HepG2 (cell line): ENCODE measurements around the gene GPC3. TPM values are rescaled to one million over a fixed set of nuclear protein-coding genes. Genes with fewer than 3 reads are reported as not detected.
A peak's percentile ranks its signal among the peaks of the same experiment; 100 is the strongest.

ENCODE experiments used
- ATAC-seq: fragments of 200-7000 bp; cut with Tn5 transposase; 3 replicates; pipeline ENCODE4 v1.9.1; 2020; ENCODE audit warnings: mild to moderate bottlenecking, moderate library complexity
- BruUV-seq: library from RNA; stranded (reverse); fragments of 400-500 nt; replicated peaks from 2 replicates; lab custom pipeline; 2021; lab: Mats Ljungman, UMichigan
- CTCF ChIA-PET: fragments of 300-600 bp; formaldehyde crosslinking; extraction: SDS; loops from one replicate; lab custom pipeline; 2021; ENCODE audit warnings: low total read pairs, inconsistent platforms, low intra/inter-chr PET ratio; lab: Yijun Ruan, JAX
- POLR2A ChIA-PET: fragments of 350-600 bp; sonication (Branson Sonifier 250); formaldehyde crosslinking; loops from one replicate; lab custom pipeline; 2020; ENCODE audit warnings: antibody characterized with exemption, inconsistent platforms; lab: Yijun Ruan, JAX
- DNase-seq: peaks from one replicate; pipeline ENCODE4 v3.0.0-alpha.2; 2015; ENCODE audit warnings: low spot score
- FAIRE-seq: peaks from 3 replicates; lab custom pipeline; 2011; peaks lifted over from hg19 to GRCh38; lab: Jason Lieb, UNC
- H2AFZ ChIP-seq: one replicate; pipeline ENCODE4 v1.6.1; 2011; ENCODE audit warnings: low read length, inconsistent platforms
- H3K27ac ChIP-seq: fragments of 300-600 bp; 3 replicates; pipeline ENCODE4 v1.8.0; 2011; ENCODE audit warnings: mixed run types, mild to moderate bottlenecking, mixed read lengths, low read length, inconsistent platforms; ENCODE audit not compliant: insufficient read depth; ENCODE audit errors: extremely low read length
- H3K27me3 ChIP-seq, 2 experiments: fragments of 200-600 bp in 1 of 2; 2 replicates in 1 of 2; 3 replicates in 1 of 2; pipeline versions ENCODE4 v1.6.0 to v1.8.0; 2011; ENCODE audit warnings: low read length in 2 of 2, mild to moderate bottlenecking in 2 of 2, moderate library complexity in 2 of 2, inconsistent platforms in 1 of 2; ENCODE audit not compliant: insufficient read depth in 2 of 2, control insufficient read depth in 1 of 2
- H3K36me3 ChIP-seq, 2 experiments: fragments of 200-600 bp in 1 of 2; replicated peaks in 1 of 2; 2 replicates in 1 of 2; 3 replicates in 1 of 2; pipeline versions ENCODE4 v1.5.1 to v1.8.0; 2011; ENCODE audit warnings: low read length in 2 of 2, inconsistent platforms in 1 of 2; ENCODE audit not compliant: insufficient read depth in 2 of 2, control insufficient read depth in 1 of 2
- H3K4me1 ChIP-seq: 2 replicates; pipeline ENCODE4 v1.5.1; 2012; ENCODE audit warnings: low read length, inconsistent platforms; ENCODE audit not compliant: insufficient read depth
- H3K4me2 ChIP-seq: 2 replicates; pipeline ENCODE4 v1.6.0; 2011; ENCODE audit warnings: low read depth, low read length, inconsistent platforms
- H3K4me3 ChIP-seq, 3 experiments: fragments of 200-600 bp in 1 of 3; sonication (generic), shearing (Covaris generic) in 1 of 3; replicated peaks in 1 of 3; 2 replicates each; pipeline ENCODE4 v1.5.1; 2011 to 2016; ENCODE audit warnings: low read length in 3 of 3, inconsistent platforms in 2 of 3, low read depth in 2 of 3, mild to moderate bottlenecking in 2 of 3, control low read depth in 1 of 3, mixed read lengths in 1 of 3; ENCODE audit not compliant: insufficient read depth in 1 of 3
- H3K79me2 ChIP-seq: one replicate; pipeline ENCODE4 v1.6.1; 2011; ENCODE audit warnings: low read length, inconsistent platforms; ENCODE audit not compliant: insufficient read depth
- H3K9ac ChIP-seq: 2 replicates; pipeline ENCODE4 v1.6.0; 2011; ENCODE audit warnings: mild to moderate bottlenecking, low read depth, low read length, inconsistent platforms; ENCODE audit not compliant: insufficient read depth
- H3K9me3 ChIP-seq: 2 replicates; pipeline ENCODE4 v1.5.1; 2012; ENCODE audit warnings: mild to moderate bottlenecking, low read length
- H4K20me1 ChIP-seq: 2 replicates; pipeline ENCODE4 v1.6.0; 2011; ENCODE audit warnings: inconsistent platforms, mild to moderate bottlenecking, low read length, moderate library complexity; ENCODE audit not compliant: insufficient read depth
- BORCS8-MEF2B ChIP-seq: sonication (generic); formaldehyde crosslinking; IDR thresholded peaks from 2 replicates; pipeline ENCODE4 v1.8.0; 2022; ENCODE audit warnings: mild to moderate bottlenecking, missing genetic modification reagents
- ELF1 ChIP-seq: sonication (generic); formaldehyde crosslinking; IDR thresholded peaks from 2 replicates; pipeline ENCODE4 v1.4.0; 2020; ENCODE audit warnings: missing genetic modification reagents
- ETV6 ChIP-seq: sonication (generic); formaldehyde crosslinking; conservative IDR thresholded peaks from 2 replicates; pipeline ENCODE4 v1.4.0; 2020; ENCODE audit warnings: missing genetic modification reagents
- KMT2B ChIP-seq: IDR thresholded peaks from 2 replicates; pipeline ENCODE4 v1.6.1; 2016; ENCODE audit warnings: missing genetic modification reagents, missing compliant biosample characterization
- SAFB2 ChIP-seq: sonication (generic); formaldehyde crosslinking; IDR thresholded peaks from 2 replicates; pipeline ENCODE4 v1.5.1; 2020; ENCODE audit warnings: missing genetic modification reagents, low read depth, mild to moderate bottlenecking, borderline replicate concordance
- ZFP62 ChIP-seq: sonication (generic); formaldehyde crosslinking; IDR thresholded peaks from 2 replicates; pipeline ENCODE4 v1.4.0; 2020; ENCODE audit warnings: missing genetic modification reagents
- ZNF264 ChIP-seq: sonication (generic); formaldehyde crosslinking; IDR thresholded peaks from 2 replicates; pipeline ENCODE4 v1.4.0; 2020; ENCODE audit warnings: missing genetic modification reagents
- ZNF672 ChIP-seq: sonication (generic); formaldehyde crosslinking; IDR thresholded peaks from 2 replicates; pipeline ENCODE4 v1.8.1; 2022; ENCODE audit warnings: missing genetic modification reagents
- ZSCAN9 ChIP-seq: IDR thresholded peaks from 2 replicates; pipeline ENCODE4 v1.6.1; 2016; ENCODE audit warnings: borderline replicate concordance
- WGBS: methylation state at CpG from one replicate; pipeline ENCODE4 v1.1.6; 2017; ENCODE audit warnings: low lambda C conversion rate; 5-methylcytosine and 5-hydroxymethylcytosine counted together
- in situ Hi-C: cut with HindIII; loops from 2 replicates; pipeline ENCODE4 v1.10.0; 2017; ENCODE audit warnings: low pct_unique_long_range_greater_than_20kb; ENCODE audit not compliant: extremely low pct_ligation_motif_present
- intact Hi-C: fragments of 100-400 bp; cut with micrococcal nuclease; formaldehyde crosslinking; loops from one replicate; pipeline ENCODE4 v1.10.0; 2022; ENCODE audit not compliant: unreplicated experiment
- polyA plus RNA-seq, 8 experiments: library from polyadenylated mRNA; depleted of rRNA in 3 of 8; stranded (reverse) in 7 of 8; unstranded in 1 of 8; fragments of >200 nt; fragmentation: Illumina TruSeq in 4 of 8; extraction: Trizol in 4 of 8; gene quantifications; 2 replicates each; pipeline versions ENCODE4 v1.2.1 to v1.2.3, GENCODE V29; 2011 to 2016; ENCODE audit warnings: low read depth in 4 of 8, missing spikeins in 1 of 8, mixed read lengths in 1 of 8; ENCODE audit not compliant: insufficient read depth in 1 of 8
- total RNA-seq, 5 experiments: library from RNA; depleted of rRNA; stranded (reverse); fragments of >200 nt; fragmentation: Illumina TruSeq; extraction: Trizol; gene quantifications; 2 replicates each; pipeline ENCODE4 v1.2.3, GENCODE V29; 2016; ENCODE audit warnings: low read depth in 1 of 5
- TF ChIP-seq, protein P1 (sequence below): sonication (generic); formaldehyde crosslinking; conservative IDR thresholded peaks from 2 replicates; pipeline ENCODE4 v1.4.0; 2020; ENCODE audit warnings: missing genetic modification reagents
- TF ChIP-seq, protein P2 (sequence below): sonication (generic); formaldehyde crosslinking; IDR thresholded peaks from 2 replicates; pipeline ENCODE4 v1.5.0; 2020; ENCODE audit warnings: mild to moderate bottlenecking, missing genetic modification reagents
- TF ChIP-seq, protein P3 (sequence below): IDR thresholded peaks from 2 replicates; pipeline ENCODE4 v1.6.1; 2016; ENCODE audit warnings: control low read depth
- TF ChIP-seq, protein P4 (sequence below): sonication (generic); formaldehyde crosslinking; conservative IDR thresholded peaks from 2 replicates; pipeline ENCODE4 v1.8.0; 2022; ENCODE audit warnings: missing genetic modification reagents

Gene GPC3
- total and polyA plus RNA-seq, 2 of the 13 experiments (the other 11 are each of a cell fraction or from before 2014, with no cell fraction given) = 1,799 to 3,263 TPM

DNA sequence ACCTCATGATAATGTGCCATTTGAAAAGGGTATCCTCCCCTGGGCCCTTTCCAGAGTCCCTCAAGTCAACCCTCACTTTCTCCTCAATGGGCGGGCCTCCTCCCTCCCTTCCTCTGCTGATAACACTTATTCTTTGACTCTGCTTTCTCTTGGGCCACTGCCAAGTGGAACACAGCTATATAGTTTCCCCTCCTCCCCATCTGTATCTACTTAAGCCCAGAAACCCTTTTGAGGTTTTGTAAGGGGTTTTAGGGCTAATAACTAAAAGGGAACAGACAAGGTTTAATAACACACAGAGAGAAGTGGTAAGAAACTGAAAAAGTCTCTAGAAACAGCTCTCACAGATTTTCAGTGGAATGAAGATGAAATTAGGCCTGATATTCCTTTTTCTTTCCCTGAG, 116.7 kb downstream of the GPC3 start:
- no peak for DNase-seq
- TF ChIP-seq KMT2B (CRISPR knock-in tag) (no peak), ZSCAN9 (no peak), SAFB2 (no peak), ZNF672 (CRISPR knock-in tag) (no peak), ETV6 (CRISPR knock-in tag) (no peak)
- in situ Hi-C loops = no loop called here
- peaks cover 22% of the 10 kb centered on the region; the same call in 1 of the 2 replicates for H3K4me1 ChIP-seq
- ChIA-PET CTCF (no interaction called here), POLR2A (no interaction called here)
- no peak overlapping the region for H3K9ac ChIP-seq
- no peaks in the 10 kb centered on the region for H3K27me3 ChIP-seq
- no peaks in the 10 kb centered on the region for H3K9me3 ChIP-seq
- no peak overlapping the region for H2AFZ ChIP-seq
- WGBS = no CpG with 5 or more reads among the region's 1 CpG
- peaks cover 2 to 39% of the 10 kb centered on the region in 2 experiments for H3K36me3 ChIP-seq
- no peak for ATAC-seq
- H3K27ac ChIP-seq = no peak overlapping the region
- H3K4me2 ChIP-seq = no peak overlapping the region
- peaks cover 91% of the 10 kb centered on the region for H4K20me1 ChIP-seq
- intact Hi-C loops = no loop called here
- H3K4me3 ChIP-seq = no peak overlapping the region
- BruUV-seq = no TSS peak
- H3K79me2 ChIP-seq = peaks cover 88% of the 10 kb centered on the region
- FAIRE-seq = peak; percentile 15

DNA sequence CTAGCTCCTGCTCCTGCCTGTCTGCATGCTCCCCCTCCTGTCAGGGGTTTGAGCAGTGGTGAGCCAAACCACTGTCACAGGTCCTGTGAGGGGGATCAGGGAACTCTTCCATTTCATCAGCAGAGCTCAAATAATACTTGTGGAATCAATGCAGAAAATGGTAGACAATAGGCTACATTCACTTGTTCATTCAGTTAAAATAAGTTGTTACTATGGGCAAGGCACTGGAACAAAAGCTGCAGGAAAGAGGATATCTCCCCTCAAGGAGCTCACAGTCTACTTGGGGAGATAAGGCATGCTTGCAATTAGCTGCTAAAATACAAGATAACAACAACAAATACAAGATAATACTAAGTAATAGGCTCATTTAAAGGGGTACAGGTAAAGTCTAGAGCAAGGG, 117.1 kb downstream of the GPC3 start:
- H2AFZ ChIP-seq = no peak overlapping the region
- FAIRE-seq = no peak
- DNase-seq = no peak
- H4K20me1 ChIP-seq = peaks cover 88% of the 10 kb centered on the region
- H3K9ac ChIP-seq = no peak overlapping the region
- peaks cover 22% of the 10 kb centered on the region; the same call in 1 of the 2 replicates for H3K4me1 ChIP-seq
- H3K27me3 ChIP-seq = no peaks in the 10 kb centered on the region
- H3K4me2 ChIP-seq = no peak overlapping the region
- no peak overlapping the region for H3K27ac ChIP-seq
- no TSS peak for BruUV-seq
- intact Hi-C loops = no loop called here
- in situ Hi-C loops = no loop called here
- no peak; the same call in 2 of the 3 replicates for ATAC-seq
- peaks cover 84% of the 10 kb centered on the region for H3K79me2 ChIP-seq
- CTCF ChIA-PET = no interaction called here
- H3K4me3 ChIP-seq = no peak overlapping the region
- H3K36me3 ChIP-seq = peaks cover 2 to 36% of the 10 kb centered on the region in 2 experiments
- no peaks in the 10 kb centered on the region for H3K9me3 ChIP-seq
- POLR2A ChIA-PET = no interaction called here
- TF ChIP-seq ZNF264 (CRISPR knock-in tag) (no peak), ZFP62 (CRISPR knock-in tag) (no peak), ELF1 (CRISPR knock-in tag) (no peak), BORCS8-MEF2B (CRISPR knock-in tag) (no peak)
- TF ChIP-seq, protein P1, sequence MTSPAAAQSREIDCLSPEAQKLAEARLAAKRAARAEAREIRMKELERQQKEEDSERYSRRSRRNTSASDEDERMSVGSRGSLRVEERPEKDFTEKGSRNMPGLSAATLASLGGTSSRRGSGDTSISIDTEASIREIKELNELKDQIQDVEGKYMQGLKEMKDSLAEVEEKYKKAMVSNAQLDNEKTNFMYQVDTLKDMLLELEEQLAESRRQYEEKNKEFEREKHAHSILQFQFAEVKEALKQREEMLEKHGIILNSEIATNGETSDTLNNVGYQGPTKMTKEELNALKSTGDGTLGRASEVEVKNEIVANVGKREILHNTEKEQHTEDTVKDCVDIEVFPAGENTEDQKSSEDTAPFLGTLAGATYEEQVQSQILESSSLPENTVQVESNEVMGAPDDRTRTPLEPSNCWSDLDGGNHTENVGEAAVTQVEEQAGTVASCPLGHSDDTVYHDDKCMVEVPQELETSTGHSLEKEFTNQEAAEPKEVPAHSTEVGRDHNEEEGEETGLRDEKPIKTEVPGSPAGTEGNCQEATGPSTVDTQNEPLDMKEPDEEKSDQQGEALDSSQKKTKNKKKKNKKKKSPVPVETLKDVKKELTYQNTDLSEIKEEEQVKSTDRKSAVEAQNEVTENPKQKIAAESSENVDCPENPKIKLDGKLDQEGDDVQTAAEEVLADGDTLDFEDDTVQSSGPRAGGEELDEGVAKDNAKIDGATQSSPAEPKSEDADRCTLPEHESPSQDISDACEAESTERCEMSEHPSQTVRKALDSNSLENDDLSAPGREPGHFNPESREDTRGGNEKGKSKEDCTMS (CRISPR knock-in tag) = no peak
- TF ChIP-seq, protein P2, sequence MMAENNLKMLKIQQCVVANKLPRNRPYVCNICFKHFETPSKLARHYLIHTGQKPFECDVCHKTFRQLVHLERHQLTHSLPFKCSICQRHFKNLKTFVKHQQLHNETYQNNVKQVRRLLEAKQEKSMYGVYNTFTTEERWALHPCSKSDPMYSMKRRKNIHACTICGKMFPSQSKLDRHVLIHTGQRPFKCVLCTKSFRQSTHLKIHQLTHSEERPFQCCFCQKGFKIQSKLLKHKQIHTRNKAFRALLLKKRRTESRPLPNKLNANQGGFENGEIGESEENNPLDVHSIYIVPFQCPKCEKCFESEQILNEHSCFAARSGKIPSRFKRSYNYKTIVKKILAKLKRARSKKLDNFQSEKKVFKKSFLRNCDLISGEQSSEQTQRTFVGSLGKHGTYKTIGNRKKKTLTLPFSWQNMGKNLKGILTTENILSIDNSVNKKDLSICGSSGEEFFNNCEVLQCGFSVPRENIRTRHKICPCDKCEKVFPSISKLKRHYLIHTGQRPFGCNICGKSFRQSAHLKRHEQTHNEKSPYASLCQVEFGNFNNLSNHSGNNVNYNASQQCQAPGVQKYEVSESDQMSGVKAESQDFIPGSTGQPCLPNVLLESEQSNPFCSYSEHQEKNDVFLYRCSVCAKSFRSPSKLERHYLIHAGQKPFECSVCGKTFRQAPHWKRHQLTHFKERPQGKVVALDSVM (CRISPR knock-in tag) = no peak
- TF ChIP-seq, protein P3, sequence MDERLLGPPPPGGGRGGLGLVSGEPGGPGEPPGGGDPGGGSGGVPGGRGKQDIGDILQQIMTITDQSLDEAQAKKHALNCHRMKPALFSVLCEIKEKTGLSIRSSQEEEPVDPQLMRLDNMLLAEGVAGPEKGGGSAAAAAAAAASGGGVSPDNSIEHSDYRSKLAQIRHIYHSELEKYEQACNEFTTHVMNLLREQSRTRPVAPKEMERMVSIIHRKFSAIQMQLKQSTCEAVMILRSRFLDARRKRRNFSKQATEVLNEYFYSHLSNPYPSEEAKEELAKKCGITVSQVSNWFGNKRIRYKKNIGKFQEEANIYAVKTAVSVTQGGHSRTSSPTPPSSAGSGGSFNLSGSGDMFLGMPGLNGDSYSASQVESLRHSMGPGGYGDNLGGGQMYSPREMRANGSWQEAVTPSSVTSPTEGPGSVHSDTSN (CRISPR knock-in tag) = no peak
- TF ChIP-seq, protein P4, sequence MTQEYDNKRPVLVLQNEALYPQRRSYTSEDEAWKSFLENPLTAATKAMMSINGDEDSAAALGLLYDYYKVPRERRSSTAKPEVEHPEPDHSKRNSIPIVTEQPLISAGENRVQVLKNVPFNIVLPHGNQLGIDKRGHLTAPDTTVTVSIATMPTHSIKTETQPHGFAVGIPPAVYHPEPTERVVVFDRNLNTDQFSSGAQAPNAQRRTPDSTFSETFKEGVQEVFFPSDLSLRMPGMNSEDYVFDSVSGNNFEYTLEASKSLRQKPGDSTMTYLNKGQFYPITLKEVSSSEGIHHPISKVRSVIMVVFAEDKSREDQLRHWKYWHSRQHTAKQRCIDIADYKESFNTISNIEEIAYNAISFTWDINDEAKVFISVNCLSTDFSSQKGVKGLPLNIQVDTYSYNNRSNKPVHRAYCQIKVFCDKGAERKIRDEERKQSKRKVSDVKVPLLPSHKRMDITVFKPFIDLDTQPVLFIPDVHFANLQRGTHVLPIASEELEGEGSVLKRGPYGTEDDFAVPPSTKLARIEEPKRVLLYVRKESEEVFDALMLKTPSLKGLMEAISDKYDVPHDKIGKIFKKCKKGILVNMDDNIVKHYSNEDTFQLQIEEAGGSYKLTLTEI (CRISPR knock-in tag) = no peak
